ENCODE results near the gene TUBGCP2.

Gene TUBGCP2

GRCh38 chr10:133342942-133343341 lies 34.3 kb upstream of the TUBGCP2 start:
- no peak for DNase-seq

GRCh38 chr10:133341983-133342382 lies 33.3 kb upstream of the TUBGCP2 start:
- DNase-seq = no peak

DNA sequence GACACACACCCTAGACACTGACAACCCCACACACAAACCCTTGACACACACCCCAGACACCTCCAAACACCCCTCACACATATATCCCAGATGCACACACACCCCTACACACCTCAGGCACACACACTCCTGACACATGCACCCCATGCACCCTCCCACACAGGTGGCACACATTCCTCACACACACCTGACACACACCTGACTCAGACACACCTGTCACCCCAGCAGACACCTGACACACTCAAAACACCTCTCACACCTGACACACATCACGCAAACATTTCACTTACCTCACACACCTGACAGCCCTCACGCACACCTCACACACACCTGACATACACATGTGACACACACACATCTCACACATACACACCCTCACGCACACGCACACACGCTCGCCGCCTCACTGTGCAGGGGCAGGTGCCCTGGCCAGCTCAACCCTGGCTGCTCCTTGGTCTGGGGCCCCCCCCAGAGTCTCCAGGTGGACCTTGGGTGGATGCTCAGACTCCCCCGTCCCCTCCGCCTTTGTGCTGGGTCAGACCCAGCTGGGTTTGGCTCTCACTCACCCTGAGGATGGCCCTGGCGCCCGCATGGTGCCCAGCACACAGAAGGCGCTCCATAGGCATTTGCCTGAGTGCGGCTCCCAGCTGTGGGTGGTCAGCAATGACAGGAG lies 31.2 kb upstream of the TUBGCP2 start:
- DNase-seq = no peak

DNA sequence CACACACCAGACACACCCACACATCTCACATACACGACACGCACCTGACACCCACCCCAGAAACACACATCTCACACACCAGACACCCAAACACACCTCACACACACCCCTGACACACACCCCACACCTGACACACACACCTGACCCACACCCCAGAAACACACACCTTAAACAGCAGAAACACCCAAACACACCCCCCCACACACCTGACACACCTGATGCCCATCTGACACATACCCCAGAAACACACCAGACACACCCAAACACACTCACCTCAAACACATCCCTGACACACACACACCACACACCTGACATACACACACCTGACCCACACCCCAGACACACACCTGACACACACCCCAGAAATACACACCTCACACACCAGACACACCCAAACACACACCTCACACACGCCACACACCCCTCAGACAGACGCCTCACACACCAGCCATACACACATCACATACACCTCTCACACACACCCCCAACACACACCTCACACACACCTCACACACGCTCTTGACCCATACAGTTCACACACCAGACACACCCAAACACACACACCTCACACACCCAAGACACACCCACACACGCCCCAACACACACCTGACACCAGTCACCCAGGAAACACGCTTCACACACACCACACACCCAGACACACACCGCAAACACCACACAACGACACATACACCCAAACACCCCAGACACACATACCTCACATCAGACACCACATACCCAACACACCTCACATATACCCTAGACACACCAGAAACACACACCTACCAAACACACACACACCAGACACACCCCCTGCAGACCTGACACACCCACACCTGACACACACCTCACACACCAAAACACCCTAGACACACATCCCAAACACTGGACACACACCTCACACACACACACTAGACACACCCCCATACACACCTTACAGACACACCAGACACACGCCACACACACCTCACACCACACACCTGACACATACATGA lies 29.7 kb upstream of the TUBGCP2 start:
- no peak for DNase-seq

DNA sequence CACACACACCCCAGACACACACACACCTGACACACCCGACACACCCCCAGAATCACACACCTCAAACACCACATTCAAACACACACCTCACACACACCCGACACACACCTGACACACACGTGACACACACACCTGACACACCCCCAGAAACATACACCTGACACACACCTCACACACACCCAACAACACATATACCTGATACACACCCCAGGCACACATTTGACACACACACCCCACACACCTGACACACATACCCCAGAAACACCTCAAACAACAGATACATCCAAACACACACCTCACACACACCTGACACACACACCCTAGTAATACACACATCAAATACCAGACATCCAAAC lies 28.7 kb upstream of the TUBGCP2 start:
- no peak for DNase-seq

DNA sequence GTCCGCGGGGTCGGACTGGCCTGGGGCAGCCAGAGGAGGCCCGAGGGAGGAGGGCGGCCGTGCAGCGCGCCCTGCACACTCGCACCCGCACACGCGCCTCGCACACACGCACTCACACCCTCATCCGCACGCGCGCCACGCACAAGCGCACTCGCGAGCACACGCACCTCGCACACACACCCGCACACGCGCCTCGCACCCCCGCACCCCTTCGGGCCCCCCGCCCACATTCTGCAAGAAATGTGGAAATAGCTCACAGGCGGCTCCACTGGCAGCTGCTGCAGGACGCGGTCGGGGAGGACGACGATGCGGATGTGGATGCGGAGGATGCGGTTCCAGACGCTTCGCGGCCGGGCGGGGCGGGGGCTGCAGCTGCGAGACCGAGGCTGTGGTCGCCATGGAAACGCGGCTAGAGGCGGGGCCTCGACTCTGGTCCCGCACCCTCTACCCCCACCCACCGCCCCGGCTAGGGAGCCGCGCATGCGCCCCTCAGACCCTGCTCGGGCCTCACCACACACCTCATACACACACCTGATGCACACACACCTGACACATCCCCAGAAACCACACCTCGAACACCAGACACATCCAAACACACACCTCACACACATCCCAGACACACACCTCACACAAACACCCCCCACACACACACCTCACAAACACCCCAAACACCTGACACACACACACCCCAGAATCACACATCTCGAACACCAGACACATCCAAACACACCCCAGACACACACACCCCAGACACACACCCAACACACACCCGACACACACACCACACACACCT lies 28.1 kb upstream of the TUBGCP2 start, which contains the start of gene CALY:
Gene CALY, minus strand, starts transcription at position 320 of the 793 bp plus-strand sequence. CDS start 7,907 bp downstream, outside the sequence.
- peak; percentile 66 for DNase-seq

GRCh38 chr10:133336118-133336576 lies 27.5 kb upstream of the TUBGCP2 start:
- DNase-seq = no peak

DNA sequence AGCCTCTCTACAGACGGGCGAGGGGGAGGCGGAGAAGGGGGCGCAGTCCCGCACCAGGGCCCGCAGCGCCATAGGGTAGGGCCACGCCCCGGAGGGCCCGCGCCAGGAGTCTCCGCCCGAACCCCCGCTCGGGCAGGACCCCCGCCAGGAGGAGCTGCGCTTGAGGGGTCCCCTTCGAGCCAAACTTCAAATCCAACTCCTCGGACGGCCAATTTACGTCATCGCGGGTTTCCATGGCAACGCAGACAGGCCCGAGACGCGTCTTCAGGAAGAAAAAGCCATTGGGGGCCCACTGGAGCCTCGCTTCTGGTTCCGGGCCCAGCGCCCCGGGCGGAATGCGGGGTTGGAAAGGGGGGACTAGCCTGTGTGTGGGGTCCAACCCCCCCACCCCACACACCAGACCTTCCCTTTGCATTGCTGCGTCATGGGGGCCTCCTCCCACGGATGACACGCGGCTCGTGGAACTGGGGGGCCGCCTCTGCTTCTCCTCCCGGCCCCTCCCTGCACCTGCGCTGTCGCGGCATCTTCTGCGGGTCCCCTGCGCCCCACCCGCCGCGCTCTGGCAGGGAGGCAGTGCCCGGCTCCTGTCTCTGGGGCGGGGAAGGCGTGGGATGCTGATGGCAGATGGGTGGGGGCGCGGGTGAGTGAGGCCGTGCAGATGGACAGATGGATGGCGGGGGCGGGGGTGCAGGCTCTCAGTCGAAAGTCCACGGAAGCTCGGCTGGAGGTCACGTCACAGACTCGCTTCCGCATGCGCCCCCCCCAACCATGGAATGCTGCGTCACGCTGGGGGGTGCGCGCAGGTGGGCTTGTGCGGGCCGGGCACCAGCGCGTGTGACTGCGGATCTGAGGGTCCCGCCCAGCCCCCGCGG lies 26.8 kb upstream of the TUBGCP2 start:
- DNase-seq = peak; percentile 76

- peak; percentile 32 for DNase-seq
Measured at GRCh38 chr10:133334503-133335245, 26.0 kb upstream of the TUBGCP2 start.

- DNase-seq = no peak
Measured at GRCh38 chr10:133332936-133333699, 24.4 kb upstream of the TUBGCP2 start.

DNA sequence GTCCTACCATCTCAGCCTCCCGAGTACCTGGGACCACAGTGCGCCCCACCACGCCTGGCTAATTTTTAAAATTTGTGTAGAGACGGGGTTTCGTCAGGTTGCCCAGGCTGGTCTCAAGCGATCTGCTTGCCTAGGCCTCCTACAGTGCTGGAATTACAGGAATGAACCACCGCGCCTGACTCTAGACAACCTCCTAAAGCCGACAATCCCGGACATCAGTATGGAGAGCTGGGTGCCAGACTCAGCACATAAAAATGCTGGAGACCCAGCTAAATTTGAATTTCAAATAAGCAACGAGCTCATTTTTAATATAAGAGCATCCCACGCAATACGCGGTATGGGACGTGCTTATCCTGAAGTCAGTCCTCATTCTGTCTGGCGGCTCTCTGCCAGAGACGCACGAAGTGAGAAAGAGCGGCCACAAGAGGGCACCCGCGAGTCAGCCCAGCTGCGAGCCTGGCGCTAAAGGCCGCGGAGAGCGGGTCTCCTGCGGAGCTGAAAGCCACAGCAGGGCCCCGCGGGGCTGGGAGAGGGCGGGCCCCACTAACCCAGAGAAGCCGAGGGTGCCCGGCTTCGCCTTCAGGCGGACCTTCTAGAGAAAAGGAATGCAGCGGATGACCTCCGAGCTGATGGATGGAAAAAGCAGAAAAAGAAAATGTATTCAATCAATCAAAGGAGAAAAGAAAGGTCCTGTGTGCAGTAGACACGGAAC lies 21.0 kb upstream of the TUBGCP2 start:
- peak; percentile 79 for DNase-seq

- no peak for DNase-seq
Measured at GRCh38 chr10:133328358-133329343, 20.0 kb upstream of the TUBGCP2 start.

DNA sequence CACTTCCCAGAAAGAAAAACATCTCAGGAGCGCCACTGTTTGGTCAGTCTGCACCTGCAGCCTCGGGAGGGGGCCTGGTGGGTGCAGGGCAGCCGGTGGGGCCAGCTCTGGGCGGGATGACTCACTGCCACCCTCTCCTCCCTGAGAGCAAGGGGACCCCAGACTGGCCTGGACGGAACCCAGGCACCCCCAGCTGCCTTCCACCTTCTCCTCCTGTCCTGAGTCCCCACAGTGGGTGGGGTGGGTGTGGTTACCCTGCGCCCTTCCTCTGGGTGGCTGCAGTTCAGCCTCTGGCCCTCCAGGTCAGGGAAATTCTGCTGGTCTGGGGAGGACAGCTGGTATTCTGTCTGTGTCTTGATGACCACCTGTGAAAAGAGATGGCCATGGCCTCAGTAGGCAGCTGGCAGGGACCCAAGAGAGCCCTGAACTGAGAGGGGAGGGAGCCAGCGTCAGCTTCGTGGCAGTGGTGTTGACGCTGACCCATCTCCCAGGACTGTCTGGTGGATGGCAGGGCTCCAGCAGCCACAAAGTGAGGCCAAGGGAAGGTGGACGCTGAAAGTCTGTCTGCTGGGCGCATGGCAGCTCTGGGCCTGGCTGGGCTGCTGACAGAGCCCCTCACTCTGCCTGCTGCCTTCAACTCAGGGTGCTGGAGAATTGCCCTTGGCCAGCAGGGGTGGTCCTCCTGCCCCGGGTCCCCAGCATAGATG lies 19.1 kb upstream of the TUBGCP2 start:
- no peak for DNase-seq

- no peak for DNase-seq
Measured at GRCh38 chr10:133326745-133327650, 18.3 kb upstream of the TUBGCP2 start.

- no peak for DNase-seq
Measured at GRCh38 chr10:133326223-133326551, 17.5 kb upstream of the TUBGCP2 start.

DNA sequence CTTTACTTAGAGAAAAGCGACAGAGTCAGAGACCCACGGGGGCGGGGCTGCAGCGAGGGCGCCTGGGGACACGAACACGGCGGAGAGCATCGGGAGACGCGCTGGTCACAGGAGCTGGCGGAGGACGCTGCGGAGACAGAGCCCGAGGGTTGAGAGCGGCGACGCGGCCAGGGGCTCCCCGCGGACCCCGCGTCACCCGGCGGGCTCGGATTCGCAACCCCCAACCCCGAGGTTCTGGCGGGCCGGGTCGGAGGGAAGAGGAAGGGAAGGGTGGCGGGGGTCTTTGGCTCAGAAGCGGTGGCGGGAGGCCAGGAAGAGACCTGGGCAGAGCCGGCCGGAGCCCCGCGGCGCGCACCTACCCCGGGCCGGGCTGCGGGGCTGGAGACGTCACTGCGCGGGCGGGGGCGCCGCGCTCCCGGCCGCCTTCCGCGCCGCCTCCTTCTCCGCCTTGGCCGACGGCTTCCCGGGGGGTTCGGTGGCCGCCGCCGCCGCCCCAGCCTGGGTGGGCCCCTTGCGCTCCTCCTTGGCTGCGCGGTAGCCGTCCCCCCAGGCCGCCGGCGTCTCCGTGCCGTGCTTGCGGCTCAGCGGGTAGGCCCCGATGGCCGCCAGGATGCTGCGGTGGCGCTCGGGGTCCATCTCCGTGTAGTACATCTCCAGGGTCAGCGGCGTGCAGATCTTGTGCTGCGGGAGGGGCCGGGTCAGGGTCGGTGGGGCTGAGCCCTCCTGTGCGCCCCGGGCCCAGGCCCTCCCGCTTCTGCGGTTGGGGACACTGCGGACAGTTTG lies 17.0 kb upstream of the TUBGCP2 start:
- DNase-seq = no peak

All from activated T-cell treated with anti-CD3 and anti-CD28 coated beads for 4 hours (primary cell).